ENCODE measurements around the gene TAGLN2. TPM values are rescaled to one million over a fixed set of nuclear protein-coding genes. Genes with fewer than 3 reads are reported as not detected.

TAGLN2 gene
- total RNA-seq, 4 donors from 2014 or later = 65.1 to 235 (median 168) TPM

GRCh38 chr1:159920202-159920601 is 5.1 kb downstream of the TAGLN2 start:
- WGBS, 2 donors (ENCODE audit: low coverage in 1 of 2) = 92% methylated on average over 10 of the region's 10 CpGs; no CpG with 5 or more reads in 1 of the 2 donors
- in situ Hi-C loops (cut with MboI; ENCODE audit: low pct_ligation_motif_present in 1 of 4, low pct_unique_long_range_greater_than_20kb in 1 of 4, low sequenced_read_pairs in 3 of 4) = no loop called here
- Histone ChIP-seq H3K4me3 (no peak overlapping the region), H3K27me3 (no peaks in the 10 kb centered on the region), H3K4me1 (peaks cover 20 to 73% (median 56%) of the 10 kb centered on the region in 4 donors), H3K36me3 (peaks cover 0 to 22% (median 16%) of the 10 kb centered on the region in 4 donors), H3K9me3 (no peaks in the 10 kb centered on the region), H3K27ac (peak overlapping the region in 2 of 4 donors; percentile 97 to 98)
- no peak for TF ChIP-seq POLR2AphosphoS5 (IDR thresholded peaks at IDR 0.05)
- no peak for TF ChIP-seq EP300 (IDR thresholded peaks at IDR 0.05; ENCODE audit: low read depth)
- TF ChIP-seq CTCF (IDR thresholded peaks at IDR 0.05) = no peak
- no peak for TF ChIP-seq POLR2A (IDR thresholded peaks at IDR 0.05)
- intact Hi-C loops (cut with DNase I; ENCODE audit: low total_unique reads) = no loop called here
- no peak for DNase-seq

- in situ Hi-C loops (cut with MboI; ENCODE audit: low pct_ligation_motif_present in 1 of 4, low pct_unique_long_range_greater_than_20kb in 1 of 4, low sequenced_read_pairs in 3 of 4) = no loop called here
- Histone ChIP-seq H3K9me3 (no peaks in the 10 kb centered on the region), H3K27ac (peak overlapping the region in 2 of 4 donors; percentile 23 to 97), H3K4me3 (no peak overlapping the region), H3K4me1 (peaks cover 20 to 73% (median 57%) of the 10 kb centered on the region in 4 donors), H3K36me3 (peaks cover 0 to 22% (median 16%) of the 10 kb centered on the region in 4 donors), H3K27me3 (no peaks in the 10 kb centered on the region)
- DNase-seq = no peak
- intact Hi-C loops (cut with DNase I; ENCODE audit: low total_unique reads) = no loop called here
- no peak for TF ChIP-seq POLR2AphosphoS5 (IDR thresholded peaks at IDR 0.05)
- no peak for TF ChIP-seq CTCF (IDR thresholded peaks at IDR 0.05)
- TF ChIP-seq POLR2A (IDR thresholded peaks at IDR 0.05) = no peak
- no peak for TF ChIP-seq EP300 (IDR thresholded peaks at IDR 0.05; ENCODE audit: low read depth)
- WGBS, 2 donors (ENCODE audit: low coverage in 1 of 2) = 92 to 100% methylated on average over 2 to 10 of the region's 10 CpGs
Observed at GRCh38 chr1:159919236-159919865, 6.0 kb downstream of the TAGLN2 start.

- peak overlapping the region; percentile 4 to 51 (median 31) for H3K27ac ChIP-seq
- H3K4me3 ChIP-seq = no peak overlapping the region
- WGBS, 2 donors (ENCODE audit: low coverage in 1 of 2) = 79 to 84% methylated on average over 4 to 13 of the region's 13 CpGs
- peaks cover 0 to 22% (median 16%) of the 10 kb centered on the region in 4 donors for H3K36me3 ChIP-seq
- TF ChIP-seq CTCF (IDR thresholded peaks at IDR 0.05) (no peak), POLR2A (IDR thresholded peaks at IDR 0.05) (no peak), EP300 (IDR thresholded peaks at IDR 0.05; ENCODE audit: low read depth) (no peak)
- in situ Hi-C loops (cut with MboI; ENCODE audit: low pct_ligation_motif_present in 1 of 4, low pct_unique_long_range_greater_than_20kb in 1 of 4, low sequenced_read_pairs in 3 of 4) (no loop called here), intact Hi-C loops (cut with DNase I; ENCODE audit: low total_unique reads) (no loop called here)
- DNase-seq = no peak
- H3K9me3 ChIP-seq = no peaks in the 10 kb centered on the region
- no peaks in the 10 kb centered on the region for H3K27me3 ChIP-seq
- H3K4me1 ChIP-seq = peaks cover 22 to 75% (median 57%) of the 10 kb centered on the region in 4 donors
Observed at GRCh38 chr1:159918352-159919200, 6.7 kb downstream of the TAGLN2 start.

Measured in transverse colon (tissue), 4 donors.